Panc1 (cell line): ENCODE results near the gene KCNIP3.

ENCODE experiments used
- CTCF ChIP-seq: fragments of 450-650 bp; IDR thresholded peaks from 2 replicates; pipeline ENCODE4 v1.5.1; 2017; ENCODE audit warnings: mild to moderate bottlenecking
- POLR2AphosphoS5 ChIP-seq: IDR thresholded peaks from 2 replicates; pipeline ENCODE4 v1.6.1; 2012; ENCODE audit warnings: mild to moderate bottlenecking, low read depth, low read length, moderate library complexity
- REST ChIP-seq, 2 experiments: IDR thresholded peaks; 2 replicates each; pipeline ENCODE4 v1.6.1; 2011 to 2012; ENCODE audit warnings: low read depth in 2 of 2, control low read depth in 1 of 2, low read length in 1 of 2, mild to moderate bottlenecking in 1 of 2, moderate library complexity in 1 of 2; ENCODE audit not compliant: insufficient read depth in 1 of 2
- TCF7L2 ChIP-seq: IDR thresholded peaks from 2 replicates; pipeline ENCODE4 v1.6.1; 2011; ENCODE audit warnings: mild to moderate bottlenecking, low read depth, low read length, inconsistent platforms

- TF ChIP-seq TCF7L2 (no peak), CTCF (no peak), POLR2AphosphoS5 (no peak), REST (IDR thresholded peaks at IDR 0.05; ENCODE audit: insufficient read depth in 1 of 2, low read depth in 2 of 2, low read length in 1 of 2) (no peak)
Measured at GRCh38 chr2:95359031-95359430, 61.9 kb downstream of the KCNIP3 start.
